Choroid plexus epithelial cell (primary cell): Measurements from ENCODE around the gene ABL2.

Experiments
- DNase-seq: peaks from one replicate; pipeline ENCODE4 v3.0.0-alpha.2; 2010; ENCODE audit warnings: low read depth
- H3K4me3 ChIP-seq: 2 replicates; pipeline ENCODE4 v1.5.1; 2011; ENCODE audit warnings: low read depth, mild to moderate bottlenecking, control low read depth, low read length, moderate library complexity
- TF ChIP-seq, protein P1 (sequence below): conservative IDR thresholded peaks from 2 replicates; pipeline ENCODE4 v1.5.1; 2011; ENCODE audit warnings: low read depth, mild to moderate bottlenecking, control low read depth, inconsistent platforms, low read length, moderate library complexity

The ABL2 gene

DNA sequence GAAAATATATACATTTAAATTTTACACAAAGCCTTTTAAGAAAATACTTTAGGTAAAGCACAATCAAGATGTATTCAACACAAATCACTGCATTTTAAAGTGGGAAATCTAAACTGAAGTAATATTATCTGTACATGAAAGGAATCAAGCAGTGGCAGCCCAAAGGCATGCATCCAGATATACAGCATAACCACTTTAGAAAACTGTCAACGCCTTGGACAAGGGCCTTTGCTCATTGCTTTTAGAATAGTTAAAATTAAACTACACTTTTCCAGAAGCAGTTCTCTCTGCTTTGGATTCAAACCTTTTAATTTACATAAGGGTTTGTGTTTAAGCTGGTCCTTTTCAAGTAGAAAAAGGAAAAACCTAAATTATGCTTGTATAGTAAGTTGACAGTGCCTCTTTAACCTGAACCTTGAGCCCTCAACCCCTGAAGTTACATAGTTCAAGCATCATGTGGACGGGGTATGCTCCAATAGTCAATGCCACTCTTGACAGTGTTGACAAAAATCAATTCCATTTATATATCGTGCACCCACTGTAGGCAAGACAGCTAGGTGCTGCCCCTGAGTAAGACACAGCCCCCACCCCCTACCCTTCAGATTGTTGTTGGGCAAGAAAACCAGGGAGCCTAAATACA, 124.7 kb downstream of the ABL2 start:
- no peak for DNase-seq
- TF ChIP-seq, protein P1, sequence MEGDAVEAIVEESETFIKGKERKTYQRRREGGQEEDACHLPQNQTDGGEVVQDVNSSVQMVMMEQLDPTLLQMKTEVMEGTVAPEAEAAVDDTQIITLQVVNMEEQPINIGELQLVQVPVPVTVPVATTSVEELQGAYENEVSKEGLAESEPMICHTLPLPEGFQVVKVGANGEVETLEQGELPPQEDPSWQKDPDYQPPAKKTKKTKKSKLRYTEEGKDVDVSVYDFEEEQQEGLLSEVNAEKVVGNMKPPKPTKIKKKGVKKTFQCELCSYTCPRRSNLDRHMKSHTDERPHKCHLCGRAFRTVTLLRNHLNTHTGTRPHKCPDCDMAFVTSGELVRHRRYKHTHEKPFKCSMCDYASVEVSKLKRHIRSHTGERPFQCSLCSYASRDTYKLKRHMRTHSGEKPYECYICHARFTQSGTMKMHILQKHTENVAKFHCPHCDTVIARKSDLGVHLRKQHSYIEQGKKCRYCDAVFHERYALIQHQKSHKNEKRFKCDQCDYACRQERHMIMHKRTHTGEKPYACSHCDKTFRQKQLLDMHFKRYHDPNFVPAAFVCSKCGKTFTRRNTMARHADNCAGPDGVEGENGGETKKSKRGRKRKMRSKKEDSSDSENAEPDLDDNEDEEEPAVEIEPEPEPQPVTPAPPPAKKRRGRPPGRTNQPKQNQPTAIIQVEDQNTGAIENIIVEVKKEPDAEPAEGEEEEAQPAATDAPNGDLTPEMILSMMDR = no peak
- no peak overlapping the region for H3K4me3 ChIP-seq

DNA sequence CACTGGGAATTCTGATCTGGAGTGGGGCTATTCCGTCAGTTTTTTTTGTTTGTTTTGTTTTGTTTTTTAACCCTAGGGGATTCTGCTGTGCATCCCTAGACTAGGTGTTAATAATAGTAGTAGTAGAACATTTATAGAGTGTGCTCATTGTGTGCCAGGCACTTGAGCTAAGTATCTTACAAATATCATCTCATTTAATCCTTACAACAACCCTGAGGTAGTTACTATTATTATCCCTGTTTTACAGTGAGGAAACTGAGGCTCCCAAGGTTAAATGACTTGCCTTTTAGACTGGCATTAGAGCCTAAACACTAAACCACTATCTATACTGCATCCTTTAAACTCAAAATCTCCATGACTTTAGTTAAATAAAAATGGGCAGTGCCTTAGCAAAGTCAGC, 125.5 kb downstream of the ABL2 start:
- no peak for DNase-seq
- H3K4me3 ChIP-seq = no peak overlapping the region
- TF ChIP-seq, protein P1 = no peak

DNA sequence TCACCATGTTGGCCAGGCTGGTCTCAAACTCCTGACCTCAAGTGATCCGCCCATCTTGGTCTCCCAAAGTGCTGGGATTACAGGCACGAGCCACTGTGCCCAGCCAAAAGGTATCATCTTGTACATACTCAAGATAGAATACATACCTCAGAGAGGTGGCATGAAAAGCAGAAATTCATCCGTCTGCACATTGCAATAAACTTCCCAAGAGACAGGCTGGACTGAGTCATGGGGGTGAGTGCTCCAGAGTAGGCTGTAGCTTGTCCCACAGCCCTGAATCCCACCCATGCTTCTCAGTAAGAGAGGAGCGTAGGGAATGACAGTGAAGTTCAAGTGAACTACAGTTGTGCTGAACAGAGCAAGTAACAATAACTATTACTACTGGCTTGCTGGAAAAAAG, 127.9 kb downstream of the ABL2 start:
- no peak overlapping the region for H3K4me3 ChIP-seq
- no peak for DNase-seq
- TF ChIP-seq, protein P1 = no peak

DNA sequence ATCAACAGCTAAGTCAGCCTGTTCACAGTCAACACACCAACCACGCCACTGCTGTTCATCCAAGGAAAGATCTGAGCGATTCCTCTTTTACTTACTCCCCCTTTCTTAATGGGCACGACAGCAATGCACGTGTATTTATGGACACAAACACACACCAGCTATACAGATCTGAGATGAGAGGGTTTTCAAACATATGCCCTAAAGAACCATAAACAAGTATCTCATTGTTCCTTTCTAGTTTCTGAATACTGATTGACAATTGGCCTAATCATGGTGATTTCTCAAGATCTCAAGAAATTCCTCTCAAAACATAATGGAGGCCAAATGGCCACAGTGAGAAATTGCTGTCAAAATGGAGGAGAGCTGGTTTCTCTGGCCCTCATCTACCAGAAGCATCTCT, 129.6 kb downstream of the ABL2 start:
- TF ChIP-seq, protein P1 = no peak
- no peak for DNase-seq

GRCh38 chr1:179095924-179096323, 133.6 kb downstream of the ABL2 start:
- H3K4me3 ChIP-seq = no peak overlapping the region
- DNase-seq = no peak
- TF ChIP-seq, protein P1 = no peak

More for the DNA sequence above, 129.6 kb downstream of the ABL2 start:
- H3K4me3 ChIP-seq = no peak overlapping the region

- H3K4me3 ChIP-seq = no peak overlapping the region
- peak; percentile 19 for DNase-seq
- TF ChIP-seq, protein P1 = no peak
Observed at GRCh38 chr1:179095377-179095776, 134.1 kb downstream of the ABL2 start.

- DNase-seq = no peak
- TF ChIP-seq, protein P1 = no peak
- no peak overlapping the region for H3K4me3 ChIP-seq
Observed at GRCh38 chr1:179094818-179095217, 134.7 kb downstream of the ABL2 start.
